KMS-11 (cell line): ENCODE data around the gene CTF1.

Experiments used
- H2AFZ ChIP-seq: fragments of 200-600 bp; sonication (generic); 2 replicates; pipeline ENCODE4 v1.6.1; 2016; ENCODE audit warnings: antibody characterized with exemption, mixed run types, low read depth
- H3K27ac ChIP-seq: fragments of 200-600 bp; sonication (generic); 2 replicates; pipeline ENCODE4 v1.6.1; 2016; ENCODE audit warnings: mild to moderate bottlenecking, mixed run types
- H3K27me3 ChIP-seq: fragments of 200-600 bp; sonication (generic); 2 replicates; pipeline ENCODE4 v1.6.1; 2017; ENCODE audit warnings: mild to moderate bottlenecking, low read depth, mixed run types, moderate library complexity; ENCODE audit not compliant: insufficient read depth
- H3K36me3 ChIP-seq: fragments of 200-600 bp; sonication (generic); 2 replicates; pipeline ENCODE4 v1.6.1; 2017; ENCODE audit warnings: mild to moderate bottlenecking, mixed run types; ENCODE audit not compliant: insufficient read depth
- H3K4me1 ChIP-seq: fragments of 200-600 bp; sonication (generic); 2 replicates; pipeline ENCODE4 v1.6.1; 2016; ENCODE audit warnings: mild to moderate bottlenecking, low read depth, mixed run types; ENCODE audit not compliant: poor library complexity, severe bottlenecking
- H3K4me2 ChIP-seq: fragments of 200-600 bp; sonication (generic); 2 replicates; pipeline ENCODE4 v1.7.0; 2016; ENCODE audit warnings: mild to moderate bottlenecking, mixed run types
- H3K4me3 ChIP-seq: fragments of 200-600 bp; sonication (generic); IDR thresholded peaks from 2 replicates; pipeline ENCODE4 v1.6.1; 2017; ENCODE audit warnings: low read depth, low read length, mixed read lengths; ENCODE audit not compliant: insufficient read depth
- H3K79me2 ChIP-seq: fragments of 200-600 bp; sonication (generic); 2 replicates; pipeline ENCODE4 v1.6.1; 2016; ENCODE audit warnings: low read depth, mixed run types; ENCODE audit not compliant: insufficient read depth
- H3K9ac ChIP-seq: fragments of 200-600 bp; sonication (generic); 2 replicates; pipeline ENCODE4 v1.6.1; 2016; ENCODE audit warnings: mild to moderate bottlenecking, mixed run types
- H4K20me1 ChIP-seq: fragments of 200-600 bp; sonication (generic); 2 replicates; pipeline ENCODE4 v1.6.1; 2016; ENCODE audit warnings: mild to moderate bottlenecking, mixed run types; ENCODE audit not compliant: insufficient read depth
- TF ChIP-seq, protein P1 (sequence below): fragments of 200-600 bp; sonication (generic); conservative IDR thresholded peaks from 2 replicates; pipeline ENCODE4 v1.6.1; 2017; ENCODE audit warnings: low read depth, mild to moderate bottlenecking, antibody characterized with exemption, low read length, moderate library complexity, mixed read lengths

Gene CTF1

GRCh38 chr16:30927789-30928378 is 31.5 kb downstream of the CTF1 start:
- TF ChIP-seq, protein P1, sequence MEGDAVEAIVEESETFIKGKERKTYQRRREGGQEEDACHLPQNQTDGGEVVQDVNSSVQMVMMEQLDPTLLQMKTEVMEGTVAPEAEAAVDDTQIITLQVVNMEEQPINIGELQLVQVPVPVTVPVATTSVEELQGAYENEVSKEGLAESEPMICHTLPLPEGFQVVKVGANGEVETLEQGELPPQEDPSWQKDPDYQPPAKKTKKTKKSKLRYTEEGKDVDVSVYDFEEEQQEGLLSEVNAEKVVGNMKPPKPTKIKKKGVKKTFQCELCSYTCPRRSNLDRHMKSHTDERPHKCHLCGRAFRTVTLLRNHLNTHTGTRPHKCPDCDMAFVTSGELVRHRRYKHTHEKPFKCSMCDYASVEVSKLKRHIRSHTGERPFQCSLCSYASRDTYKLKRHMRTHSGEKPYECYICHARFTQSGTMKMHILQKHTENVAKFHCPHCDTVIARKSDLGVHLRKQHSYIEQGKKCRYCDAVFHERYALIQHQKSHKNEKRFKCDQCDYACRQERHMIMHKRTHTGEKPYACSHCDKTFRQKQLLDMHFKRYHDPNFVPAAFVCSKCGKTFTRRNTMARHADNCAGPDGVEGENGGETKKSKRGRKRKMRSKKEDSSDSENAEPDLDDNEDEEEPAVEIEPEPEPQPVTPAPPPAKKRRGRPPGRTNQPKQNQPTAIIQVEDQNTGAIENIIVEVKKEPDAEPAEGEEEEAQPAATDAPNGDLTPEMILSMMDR, result no peak
- H2AFZ ChIP-seq, result no peak overlapping the region
- no peak overlapping the region for H3K4me3 ChIP-seq
- no peaks in the 10 kb centered on the region for H3K36me3 ChIP-seq
- H3K27me3 ChIP-seq, result no peaks in the 10 kb centered on the region
- no peaks in the 10 kb centered on the region for H3K79me2 ChIP-seq
- H3K9ac ChIP-seq, result no peak overlapping the region
- H3K27ac ChIP-seq, result no peak overlapping the region
- H3K4me1 ChIP-seq, result no peaks in the 10 kb centered on the region
- H4K20me1 ChIP-seq, result no peaks in the 10 kb centered on the region
- H3K4me2 ChIP-seq, result no peak overlapping the region

GRCh38 chr16:30928390-30928789 is 32.0 kb downstream of the CTF1 start:
- Histone ChIP-seq H4K20me1 (no peaks in the 10 kb centered on the region), H3K4me3 (no peak overlapping the region), H3K36me3 (no peaks in the 10 kb centered on the region; the same call in 1 of the 2 replicates), H2AFZ (no peak overlapping the region), H3K27me3 (no peaks in the 10 kb centered on the region), H3K9ac (no peak overlapping the region), H3K4me2 (no peak overlapping the region), H3K27ac (no peak overlapping the region), H3K4me1 (no peaks in the 10 kb centered on the region), H3K79me2 (no peaks in the 10 kb centered on the region)
- TF ChIP-seq, protein P1, result no peak

GRCh38 chr16:30929167-30929566 is 32.8 kb downstream of the CTF1 start:
- Histone ChIP-seq H3K4me2 (no peak overlapping the region), H4K20me1 (no peaks in the 10 kb centered on the region)

GRCh38 chr16:30930160-30930571 is 33.8 kb downstream of the CTF1 start:
- TF ChIP-seq, protein P1, result no peak
- Histone ChIP-seq H3K36me3 (no peaks in the 10 kb centered on the region; the same call in 1 of the 2 replicates), H3K4me1 (no peaks in the 10 kb centered on the region), H3K27me3 (no peaks in the 10 kb centered on the region), H3K4me3 (no peak overlapping the region), H4K20me1 (no peaks in the 10 kb centered on the region), H3K27ac (no peak overlapping the region), H3K4me2 (no peak overlapping the region), H3K9ac (no peak overlapping the region), H2AFZ (no peak overlapping the region), H3K79me2 (no peaks in the 10 kb centered on the region)

More at GRCh38 chr16:30929167-30929566, 32.8 kb downstream of the CTF1 start:
- TF ChIP-seq, protein P1, result no peak
- no peak overlapping the region for H3K9ac ChIP-seq
- H2AFZ ChIP-seq, result no peak overlapping the region
- no peak overlapping the region for H3K4me3 ChIP-seq
- no peaks in the 10 kb centered on the region for H3K4me1 ChIP-seq
- H3K79me2 ChIP-seq, result no peaks in the 10 kb centered on the region
- no peaks in the 10 kb centered on the region; the same call in 1 of the 2 replicates for H3K36me3 ChIP-seq
- H3K27ac ChIP-seq, result no peak overlapping the region
- no peaks in the 10 kb centered on the region for H3K27me3 ChIP-seq
